Mucosa of descending colon (tissue), 3 donors: ENCODE results near the gene DENND1B. TPM values are rescaled to one million over a fixed set of nuclear protein-coding genes. Genes with fewer than 3 reads are reported as not detected.

Experiments used
- ATAC-seq: fragments of 200-7000 bp; cut with Tn5 transposase; one replicate; pipeline ENCODE4 v1.9.1; 2020; ENCODE audit warnings: mild to moderate bottlenecking, moderate library complexity
- DNase-seq, 3 donors: peaks; one replicate each; pipeline ENCODE4 v3.0.0-alpha.2; 2020
- H3K36me3 ChIP-seq: fragments of 200-600 bp; one replicate; pipeline ENCODE4 v1.8.0; 2021; ENCODE audit warnings: low read depth, mild to moderate bottlenecking
- H3K4me1 ChIP-seq: fragments of 200-600 bp; one replicate; pipeline ENCODE4 v1.8.0; 2021; ENCODE audit warnings: low read depth, mild to moderate bottlenecking
- H3K4me3 ChIP-seq: fragments of 200-600 bp; one replicate; pipeline ENCODE4 v1.8.0; 2021; ENCODE audit warnings: mild to moderate bottlenecking
- H3K9me3 ChIP-seq: fragments of 200-600 bp; one replicate; pipeline ENCODE4 v1.8.0; 2021; ENCODE audit warnings: mild to moderate bottlenecking
- intact Hi-C, 2 donors: fragments of 100-400 bp; cut with DNase I in 1 of 2; cut with micrococcal nuclease in 1 of 2; formaldehyde crosslinking; loops; one replicate each; pipeline versions ENCODE4 v1.11.0 to v1.11.1; 2022; cut with DNase I, micrococcal nuclease
- total RNA-seq, 3 donors: library from RNA; stranded (reverse); fragmentation: NEBNext Ultra II Directional in 2 of 3; extraction: Animal tissue kit (Norgen Biotek cat#: 25700) in 2 of 3; gene quantifications; one replicate each; pipeline versions ENCODE4 v1.2.1 to v1.2.4, GENCODE V29; 2021 to 2023
- TF ChIP-seq, protein P1 (sequence below): fragments of 200-600 bp; IDR thresholded peaks from one replicate; pipeline ENCODE4 v1.8.0; 2022; ENCODE audit warnings: antibody characterized with exemption, mild to moderate bottlenecking
- donor health status: DM: no; HTN: no; CAD: no; lungs with moderate emphysema.
- donor health status: DM: no; HTN: no; CAD: no.
- donor health status: DM: no; HTN: yes; CAD: no.

Gene DENND1B
- total RNA-seq, 3 donors from 2014 or later, result 29.3 to 54.9 (median 32.2) TPM

GRCh38 chr1:197673292-197673691 is 102.0 kb downstream of the DENND1B start:
- intact Hi-C loops, result no loop called here
- TF ChIP-seq, protein P1, sequence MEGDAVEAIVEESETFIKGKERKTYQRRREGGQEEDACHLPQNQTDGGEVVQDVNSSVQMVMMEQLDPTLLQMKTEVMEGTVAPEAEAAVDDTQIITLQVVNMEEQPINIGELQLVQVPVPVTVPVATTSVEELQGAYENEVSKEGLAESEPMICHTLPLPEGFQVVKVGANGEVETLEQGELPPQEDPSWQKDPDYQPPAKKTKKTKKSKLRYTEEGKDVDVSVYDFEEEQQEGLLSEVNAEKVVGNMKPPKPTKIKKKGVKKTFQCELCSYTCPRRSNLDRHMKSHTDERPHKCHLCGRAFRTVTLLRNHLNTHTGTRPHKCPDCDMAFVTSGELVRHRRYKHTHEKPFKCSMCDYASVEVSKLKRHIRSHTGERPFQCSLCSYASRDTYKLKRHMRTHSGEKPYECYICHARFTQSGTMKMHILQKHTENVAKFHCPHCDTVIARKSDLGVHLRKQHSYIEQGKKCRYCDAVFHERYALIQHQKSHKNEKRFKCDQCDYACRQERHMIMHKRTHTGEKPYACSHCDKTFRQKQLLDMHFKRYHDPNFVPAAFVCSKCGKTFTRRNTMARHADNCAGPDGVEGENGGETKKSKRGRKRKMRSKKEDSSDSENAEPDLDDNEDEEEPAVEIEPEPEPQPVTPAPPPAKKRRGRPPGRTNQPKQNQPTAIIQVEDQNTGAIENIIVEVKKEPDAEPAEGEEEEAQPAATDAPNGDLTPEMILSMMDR, result no peak
- H3K36me3 ChIP-seq, result no peaks in the 10 kb centered on the region
- H3K4me1 ChIP-seq, result no peaks in the 10 kb centered on the region
- H3K9me3 ChIP-seq, result no peaks in the 10 kb centered on the region
- no peak overlapping the region for H3K4me3 ChIP-seq
- DNase-seq (no peak), ATAC-seq (no peak)

DNA sequence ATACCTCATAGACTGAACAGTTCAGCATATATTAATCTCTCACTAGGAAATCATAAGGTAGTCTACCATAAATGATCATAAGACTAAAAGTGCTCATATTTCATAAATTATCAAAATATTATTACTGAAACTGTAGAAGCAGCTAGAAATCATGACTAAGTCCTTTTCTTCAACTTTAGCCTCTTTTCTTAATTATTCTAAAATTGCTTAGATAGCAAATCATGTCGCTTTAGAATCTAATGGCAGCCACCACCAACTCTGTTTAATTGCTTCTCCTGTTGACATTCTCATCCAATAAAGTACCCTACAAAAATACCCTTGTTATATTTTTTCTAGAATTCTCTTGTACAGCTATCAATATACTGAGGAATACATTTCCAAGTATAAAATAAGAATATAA is 102.9 kb downstream of the DENND1B start:
- DNase-seq, result no peak
- Histone ChIP-seq H3K36me3 (no peaks in the 10 kb centered on the region), H3K4me1 (no peaks in the 10 kb centered on the region), H3K9me3 (no peaks in the 10 kb centered on the region), H3K4me3 (no peak overlapping the region)
- TF ChIP-seq, protein P1, result no peak
- ATAC-seq, result no peak
- intact Hi-C loops, result no loop called here

GRCh38 chr1:197671920-197672319 is 103.4 kb downstream of the DENND1B start:
- TF ChIP-seq, protein P1, result no peak
- ATAC-seq (no peak), DNase-seq (no peak)
- Histone ChIP-seq H3K4me3 (no peak overlapping the region), H3K36me3 (no peaks in the 10 kb centered on the region), H3K9me3 (no peaks in the 10 kb centered on the region), H3K4me1 (no peaks in the 10 kb centered on the region)
- intact Hi-C loops, result no loop called here

DNA sequence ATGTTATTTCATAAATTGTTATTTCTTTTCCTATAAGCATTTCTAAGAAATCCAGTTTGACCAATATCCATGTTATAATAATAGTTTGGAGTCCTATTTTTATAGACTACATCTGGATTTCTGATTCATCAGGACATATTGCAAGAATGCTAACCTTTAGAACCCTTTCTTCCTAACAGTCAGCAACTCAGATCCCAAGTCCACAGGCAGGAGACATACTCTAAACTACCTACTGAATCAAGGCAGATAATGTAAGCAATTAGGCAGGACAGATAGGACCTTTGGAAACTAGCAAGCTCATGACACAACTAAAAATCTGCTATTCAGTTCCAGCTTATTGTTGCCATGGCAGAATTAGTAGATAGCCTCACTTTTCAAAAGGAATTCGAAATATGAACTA is 104.1 kb downstream of the DENND1B start:
- TF ChIP-seq, protein P1, result no peak
- intact Hi-C loops, result no loop called here
- DNase-seq (no peak), ATAC-seq (peak; percentile 33)
- no peaks in the 10 kb centered on the region for H3K36me3 ChIP-seq
- H3K4me3 ChIP-seq, result no peak overlapping the region
- no peaks in the 10 kb centered on the region for H3K4me1 ChIP-seq
- no peaks in the 10 kb centered on the region for H3K9me3 ChIP-seq

DNA sequence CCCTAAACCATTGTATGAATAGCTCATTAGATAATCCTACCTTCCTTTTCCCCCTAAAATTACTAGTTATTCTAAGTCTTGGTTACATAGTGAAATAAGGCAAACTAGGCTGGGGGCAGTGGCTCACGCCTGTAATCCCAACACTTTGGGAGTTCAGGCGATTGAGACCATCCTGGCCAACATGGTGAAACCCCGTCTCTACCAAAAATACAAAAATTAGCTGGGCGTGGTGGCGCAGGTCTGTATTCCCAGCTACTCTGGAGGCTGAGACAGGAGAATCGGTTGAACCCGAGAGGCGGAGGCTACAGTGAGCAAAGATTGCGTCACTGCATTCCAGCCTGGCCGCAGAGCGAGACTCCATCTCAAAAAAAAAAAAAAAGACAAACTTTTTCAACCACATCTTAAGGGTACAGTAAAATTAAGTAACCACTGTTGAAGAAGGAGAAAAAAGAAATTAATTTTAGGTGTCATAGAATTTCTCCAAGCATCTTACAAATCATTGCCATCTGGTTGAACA is 108.5 kb downstream of the DENND1B start:
- intact Hi-C loops, result no loop called here
- no peaks in the 10 kb centered on the region for H3K36me3 ChIP-seq
- TF ChIP-seq, protein P1, result no peak
- H3K9me3 ChIP-seq, result no peaks in the 10 kb centered on the region
- H3K4me3 ChIP-seq, result no peak overlapping the region
- no peak for ATAC-seq
- peaks cover 3% of the 10 kb centered on the region for H3K4me1 ChIP-seq
- DNase-seq, result no peak

DNA sequence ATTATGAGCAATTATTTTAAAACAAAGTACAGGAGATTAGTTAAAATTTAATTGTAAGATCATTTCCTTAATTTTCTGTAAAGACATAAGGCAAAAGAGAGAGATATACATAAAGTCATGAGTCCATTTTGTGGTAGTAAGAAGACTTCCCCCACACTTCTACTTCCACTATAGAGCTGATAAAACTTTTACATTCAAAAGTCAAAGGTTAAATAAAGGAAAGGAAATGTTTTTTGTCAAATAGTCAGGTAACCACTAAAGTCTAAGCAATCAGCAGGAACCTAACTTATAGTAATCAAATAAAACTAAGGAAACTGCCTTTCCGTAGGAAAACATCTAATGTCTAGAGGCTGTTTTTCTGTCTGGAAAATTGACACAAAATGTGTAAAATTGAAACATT is 110.9 kb downstream of the DENND1B start:
- no peaks in the 10 kb centered on the region for H3K9me3 ChIP-seq
- no peak for DNase-seq
- no peak for ATAC-seq
- TF ChIP-seq, protein P1, result no peak
- H3K4me3 ChIP-seq, result no peak overlapping the region
- intact Hi-C loops, result no loop called here
- no peaks in the 10 kb centered on the region for H3K36me3 ChIP-seq
- H3K4me1 ChIP-seq, result peaks cover 3% of the 10 kb centered on the region
